Measurements from ENCODE around the gene NADSYN1.

NADSYN1 gene

DNA sequence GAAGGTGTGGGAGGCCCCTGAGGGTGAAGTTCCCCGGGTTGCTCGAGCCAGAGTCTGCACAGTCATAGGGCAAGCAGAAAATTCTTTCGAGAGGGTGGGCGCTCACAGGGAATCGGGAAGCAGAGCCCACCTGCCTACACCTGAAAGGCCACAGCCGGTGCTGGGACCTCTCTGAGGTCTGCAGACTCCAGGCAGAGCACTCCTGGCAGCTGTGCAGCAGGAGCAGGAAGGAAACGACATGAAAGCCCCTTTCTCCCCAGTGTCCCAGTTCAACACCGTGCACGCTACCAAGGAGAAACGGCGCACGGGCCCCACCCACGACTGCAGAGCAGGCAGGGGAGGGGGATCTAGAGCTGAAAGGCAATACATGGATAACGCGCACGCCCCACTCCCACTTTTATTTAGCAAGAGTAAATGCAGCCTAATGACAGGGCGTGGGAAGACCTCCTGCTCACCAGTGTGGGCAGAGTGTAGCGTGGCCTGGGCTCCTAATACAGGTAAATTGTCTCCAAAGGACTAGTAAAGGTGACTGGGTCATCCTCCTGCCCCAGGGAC is 18.4 kb upstream of the NADSYN1 start:
- no peak for DNase-seq

DNA sequence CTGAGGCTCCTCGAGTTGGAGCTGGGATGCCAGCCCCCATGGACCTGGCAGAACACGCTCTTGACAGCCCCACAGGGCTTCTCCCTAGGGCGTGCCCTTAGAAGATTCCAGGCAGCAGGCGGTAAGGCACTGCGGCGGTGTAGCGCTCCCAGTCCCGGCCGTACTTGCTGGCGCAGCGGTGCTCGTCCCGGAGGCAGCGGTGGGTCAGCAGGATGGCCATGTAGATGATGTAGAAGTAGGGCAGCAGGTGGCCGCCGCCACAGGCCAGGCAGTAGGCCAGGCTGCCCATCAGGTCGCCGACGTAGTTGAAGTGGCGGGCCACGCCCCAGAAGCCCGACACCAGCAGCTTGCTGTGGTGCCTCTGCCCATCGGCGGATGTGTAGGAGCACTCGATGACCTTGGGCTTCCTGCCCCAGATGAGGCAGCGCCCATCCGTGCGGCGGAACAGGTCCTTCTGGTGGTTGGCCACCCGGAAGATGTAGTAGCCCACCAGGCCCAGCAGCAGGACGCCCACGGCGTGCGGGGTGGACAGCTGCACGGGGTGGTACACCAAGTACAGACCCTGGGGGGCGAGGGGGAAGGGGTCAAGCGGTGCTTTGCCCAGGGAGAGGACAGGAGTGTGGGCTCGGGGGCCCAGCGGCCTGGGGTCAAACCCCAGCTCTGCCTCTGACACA is 17.6 kb upstream of the NADSYN1 start:
- DNase-seq: no peak

DNA sequence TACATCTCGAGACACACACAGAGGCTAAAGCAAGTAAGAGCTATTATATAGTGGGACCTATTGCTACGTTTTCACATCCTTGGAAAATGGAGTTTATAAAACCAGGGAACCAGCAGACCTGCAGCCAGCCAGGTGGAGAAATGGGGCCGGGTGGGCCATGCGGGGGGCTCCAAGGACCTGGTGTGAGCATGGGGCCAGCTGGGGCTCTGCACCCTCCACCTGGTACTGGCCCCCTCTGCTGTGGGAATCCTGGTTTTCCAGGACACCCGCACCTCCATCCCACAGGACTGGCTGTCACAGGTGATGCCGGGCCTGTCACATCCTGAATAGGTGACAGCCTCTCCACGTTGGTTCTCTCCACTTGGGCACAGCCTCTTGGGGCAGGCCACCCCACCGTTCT is 16.1 kb upstream of the NADSYN1 start:
- DNase-seq: no peak

DNA sequence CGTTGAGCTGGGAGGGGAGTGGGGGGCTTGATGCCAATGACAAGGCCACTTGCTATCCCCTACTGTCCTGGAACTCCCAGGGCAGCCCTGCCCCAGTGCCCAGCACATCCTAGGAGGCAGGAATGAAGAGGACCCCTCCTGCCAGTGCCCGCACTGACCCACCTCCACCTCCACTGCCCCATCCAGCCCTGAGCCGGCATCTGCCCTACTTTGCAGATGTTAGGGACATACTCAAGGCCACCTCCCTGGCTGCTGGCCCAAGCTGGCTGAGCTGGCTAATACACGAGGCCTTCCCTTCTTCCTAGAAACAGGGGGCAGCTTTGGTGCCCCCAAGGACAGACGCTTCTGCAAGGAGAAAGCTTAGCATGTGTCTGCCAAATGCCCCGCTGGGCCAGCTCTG is 15.6 kb upstream of the NADSYN1 start:
- no peak for DNase-seq

DNA sequence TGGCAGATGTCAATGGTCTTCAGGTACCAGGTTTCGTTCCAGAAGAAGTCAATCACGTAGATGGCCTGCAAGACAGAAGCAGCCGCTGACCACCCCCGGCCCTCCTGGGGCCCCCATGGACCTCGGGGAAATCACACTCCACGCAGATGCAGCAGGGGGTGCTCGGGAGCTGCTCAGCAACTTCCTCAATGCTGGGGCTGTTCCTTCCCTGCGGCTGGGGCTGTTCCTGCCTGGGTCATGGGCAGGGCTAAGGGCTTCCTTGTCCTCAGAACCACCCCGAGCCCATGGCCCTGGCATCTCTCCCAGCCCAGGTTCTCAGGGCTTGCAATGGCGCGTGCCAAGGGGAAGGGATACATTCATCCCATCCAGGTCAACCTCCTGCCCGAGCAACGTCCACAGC is 15.1 kb upstream of the NADSYN1 start:
- DNase-seq: no peak

DNA sequence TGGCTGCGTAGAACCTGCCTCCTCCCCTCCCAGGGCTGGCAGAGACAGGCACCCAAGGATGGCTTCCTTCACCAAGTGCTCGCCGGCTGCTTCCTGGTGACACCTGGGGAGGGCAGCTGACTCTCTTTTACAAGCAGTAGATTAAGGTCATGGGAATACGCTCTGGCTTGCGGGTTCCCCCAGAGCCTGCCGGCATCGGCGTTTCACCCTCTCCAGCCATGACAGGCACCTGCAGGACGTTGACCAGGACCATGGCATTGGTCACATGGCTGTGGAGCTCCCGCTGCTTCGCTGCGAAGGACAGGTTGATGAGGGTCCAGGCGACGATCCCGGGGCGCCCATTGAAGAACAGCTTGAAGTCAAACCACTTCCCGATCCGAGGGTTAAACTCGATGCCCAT is 14.4 kb upstream of the NADSYN1 start:
- no peak for DNase-seq

DNA sequence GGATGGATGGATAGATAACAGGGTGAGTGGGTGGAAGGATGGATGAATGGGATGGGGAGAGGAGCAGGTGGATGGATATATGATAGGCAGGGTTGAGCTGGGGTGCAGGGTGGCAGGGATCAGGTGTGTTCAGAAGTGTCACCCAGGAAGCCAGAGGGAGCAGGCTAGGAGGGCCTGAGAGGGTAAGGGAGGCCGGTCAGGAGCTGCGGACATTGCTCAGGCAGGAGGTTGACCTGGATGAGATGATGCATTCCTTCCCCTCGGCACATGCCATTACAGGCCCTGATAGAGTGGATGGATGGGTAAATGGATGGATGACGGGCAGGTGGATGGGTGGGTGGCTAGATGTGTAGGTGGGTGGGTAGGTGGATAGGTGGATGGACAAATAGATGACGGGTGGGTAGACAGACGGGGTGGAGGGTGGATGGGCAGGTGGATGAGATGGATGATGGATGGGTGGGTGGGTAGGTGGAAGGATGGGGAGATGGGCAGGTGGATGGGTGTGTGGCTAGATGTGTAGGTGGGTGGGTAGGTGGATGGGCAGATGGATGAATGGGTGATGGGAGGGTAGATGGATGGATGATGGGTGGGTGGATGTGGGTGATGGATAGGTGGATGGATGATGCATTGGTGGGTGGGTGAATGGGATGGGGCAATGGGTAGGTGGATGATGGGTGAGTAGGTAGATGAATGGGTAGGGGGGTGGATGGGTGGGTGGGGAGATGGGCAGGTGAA is 12.8 kb upstream of the NADSYN1 start:
- no peak for DNase-seq

DNA sequence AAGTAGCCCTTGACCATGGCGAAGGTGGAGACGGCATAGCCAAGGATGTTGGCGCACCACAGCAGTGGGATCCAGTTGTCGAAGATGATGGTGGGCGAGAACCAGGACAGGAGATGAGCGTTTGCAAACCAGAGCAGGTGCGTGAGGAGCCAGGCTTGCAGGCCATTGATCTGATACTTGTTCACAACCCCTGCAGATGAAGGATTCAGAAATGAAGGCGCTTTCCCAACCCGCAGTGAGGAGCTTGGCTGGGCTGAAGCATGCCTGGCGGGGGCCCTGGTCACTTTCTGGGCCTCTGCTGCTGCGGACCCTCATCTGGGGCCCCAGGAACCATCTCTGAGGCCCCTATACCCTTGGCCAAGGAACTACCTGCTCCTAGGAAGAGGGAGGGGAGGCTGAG is 11.8 kb upstream of the NADSYN1 start:
- DNase-seq: no peak

DNA sequence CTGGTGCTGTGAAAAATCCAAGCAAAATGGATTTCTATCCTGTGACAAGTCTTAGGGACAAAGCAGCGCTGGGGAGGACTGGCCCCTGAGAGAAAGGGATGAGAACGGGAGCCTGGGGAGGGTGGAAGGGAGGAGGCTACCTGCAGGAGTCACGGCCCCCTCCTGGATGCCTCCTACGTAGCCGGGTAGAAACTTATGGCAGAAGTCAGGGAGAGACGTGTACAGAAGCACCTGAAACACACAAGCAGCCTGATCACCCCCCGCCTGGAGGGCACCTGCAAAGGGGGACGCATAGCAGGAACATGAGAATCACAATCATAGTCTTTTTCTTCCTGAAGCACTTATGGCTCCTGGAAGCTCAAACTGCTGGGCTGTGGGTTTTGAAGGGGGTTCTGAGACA is 10.9 kb upstream of the NADSYN1 start:
- no peak for DNase-seq

DNA sequence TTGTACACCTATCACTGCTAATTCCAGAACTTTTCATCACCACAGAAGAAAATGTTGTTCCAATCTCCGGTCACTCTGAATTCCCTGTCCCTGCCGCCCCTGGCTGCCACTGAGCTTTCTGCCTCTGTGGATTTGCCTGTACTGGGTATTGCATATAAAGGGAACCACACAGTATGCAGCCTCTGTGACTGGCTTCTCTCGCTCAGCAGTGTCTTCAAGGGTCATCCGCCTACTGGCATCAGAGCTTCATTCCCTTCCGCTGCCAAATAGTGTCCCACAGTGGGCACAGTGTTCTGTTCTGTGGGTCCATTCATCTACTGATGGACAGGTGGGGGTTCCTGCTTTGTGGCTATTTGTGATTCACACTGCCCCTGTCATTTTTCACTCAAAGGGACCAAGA is 10.1 kb upstream of the NADSYN1 start:
- no peak for DNase-seq

DNA sequence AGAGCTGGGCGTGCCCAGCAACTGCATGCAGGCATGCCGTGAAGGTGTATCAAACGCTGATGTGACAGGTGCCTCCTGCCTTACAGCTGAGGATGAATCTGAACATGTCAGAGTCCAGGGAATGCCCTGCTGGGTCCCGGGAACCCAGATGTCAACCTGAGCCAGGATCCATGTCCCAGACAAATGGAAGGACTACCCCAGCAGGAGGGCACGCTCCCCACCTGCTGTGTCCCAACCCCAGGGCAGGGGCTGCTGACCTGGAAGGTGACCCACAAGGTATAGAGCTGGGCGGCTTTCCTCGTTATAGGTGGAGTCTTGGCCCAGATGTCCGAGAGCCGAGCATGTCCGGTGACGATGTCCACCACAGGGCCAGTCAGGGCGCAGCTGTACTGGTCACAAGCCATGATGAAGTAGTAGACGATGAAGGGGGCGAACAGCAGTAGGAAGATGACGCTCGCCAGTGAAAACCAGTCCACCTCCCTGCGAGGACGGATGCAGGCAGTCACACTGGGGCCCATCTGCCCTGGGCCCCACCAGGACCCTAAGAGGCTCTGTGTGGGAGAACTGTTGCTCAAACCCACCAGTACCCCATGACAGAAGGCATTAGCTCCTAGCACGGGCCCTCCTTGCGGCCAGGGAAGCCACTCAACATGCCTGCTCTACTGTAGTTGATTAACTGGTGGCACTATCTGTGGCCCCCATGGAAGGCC is 9.1 kb upstream of the NADSYN1 start:
- DNase-seq: no peak

DNA sequence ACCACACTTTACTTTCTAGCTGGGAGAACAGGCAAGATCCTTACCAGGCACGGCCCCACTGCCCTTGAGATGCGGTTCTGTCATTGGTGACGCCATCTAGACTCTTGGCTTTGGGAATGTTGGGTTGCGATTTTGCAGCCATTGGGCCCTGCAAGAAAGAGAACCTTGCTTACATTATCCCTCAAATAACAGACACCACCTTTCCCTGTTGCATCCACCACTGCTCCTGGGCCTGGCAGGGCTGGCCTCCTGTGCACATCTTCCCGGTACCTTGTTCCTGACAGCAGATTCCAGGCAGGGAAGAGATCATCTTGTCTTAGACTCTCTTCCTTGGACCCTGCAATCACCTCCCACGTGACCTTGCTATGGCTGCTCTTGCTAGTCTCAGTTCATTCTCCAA is 8.2 kb upstream of the NADSYN1 start:
- no peak for DNase-seq

DNA sequence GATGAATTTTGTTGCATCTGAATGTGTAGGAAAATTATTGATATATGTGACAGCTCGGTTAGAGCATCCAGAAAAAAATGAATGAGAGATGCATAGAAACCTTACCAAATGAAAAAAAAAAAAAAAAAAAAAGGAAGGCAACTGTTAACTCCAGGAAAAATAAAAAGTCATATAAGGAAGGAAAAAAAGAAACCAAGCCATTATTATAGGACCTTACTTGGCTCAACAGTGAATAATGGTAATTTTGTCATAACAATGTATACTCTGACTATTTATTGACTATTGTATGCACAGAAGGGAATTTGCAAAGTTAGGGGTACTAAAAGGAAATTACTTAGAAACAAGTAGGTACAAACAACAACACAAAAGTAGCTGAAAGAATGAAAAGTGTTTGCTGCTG is 6.9 kb upstream of the NADSYN1 start:
- DNase-seq: no peak

DNA sequence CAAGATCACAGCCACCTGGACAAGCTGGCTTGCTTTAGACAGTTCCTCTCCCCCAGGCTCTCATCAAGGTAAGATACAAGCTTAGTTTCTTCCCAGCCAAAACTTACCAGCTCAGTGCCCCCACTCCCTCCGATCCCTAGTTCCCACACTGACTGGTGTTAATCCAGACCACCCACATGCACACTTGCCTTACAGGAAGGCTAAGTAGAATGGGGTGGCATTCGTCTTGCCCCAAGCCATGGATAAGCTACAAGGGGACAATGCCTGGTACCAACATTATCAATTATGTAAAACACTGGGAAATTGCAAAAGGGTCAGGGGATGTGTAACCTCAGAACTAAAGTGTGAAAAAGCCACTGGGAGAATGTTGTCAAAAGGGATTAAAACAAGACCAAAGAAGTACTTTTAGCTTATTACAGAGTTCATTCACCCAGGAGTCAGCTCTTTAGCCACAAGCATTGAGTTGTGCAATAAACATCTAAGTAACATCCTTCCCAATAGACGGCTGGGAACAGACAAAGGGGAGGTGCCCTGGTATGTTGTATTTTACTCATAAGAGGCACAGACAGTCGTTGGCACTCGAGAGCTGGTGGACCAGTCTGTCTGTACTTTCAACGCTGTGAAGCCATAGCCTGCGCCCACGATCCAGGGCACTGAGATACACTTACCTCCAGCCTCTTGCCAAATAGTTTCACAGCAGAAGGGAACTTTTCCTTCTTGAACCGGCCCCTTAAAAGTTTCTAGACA is 5.9 kb upstream of the NADSYN1 start:
- peak; percentile 22 for DNase-seq

DNA sequence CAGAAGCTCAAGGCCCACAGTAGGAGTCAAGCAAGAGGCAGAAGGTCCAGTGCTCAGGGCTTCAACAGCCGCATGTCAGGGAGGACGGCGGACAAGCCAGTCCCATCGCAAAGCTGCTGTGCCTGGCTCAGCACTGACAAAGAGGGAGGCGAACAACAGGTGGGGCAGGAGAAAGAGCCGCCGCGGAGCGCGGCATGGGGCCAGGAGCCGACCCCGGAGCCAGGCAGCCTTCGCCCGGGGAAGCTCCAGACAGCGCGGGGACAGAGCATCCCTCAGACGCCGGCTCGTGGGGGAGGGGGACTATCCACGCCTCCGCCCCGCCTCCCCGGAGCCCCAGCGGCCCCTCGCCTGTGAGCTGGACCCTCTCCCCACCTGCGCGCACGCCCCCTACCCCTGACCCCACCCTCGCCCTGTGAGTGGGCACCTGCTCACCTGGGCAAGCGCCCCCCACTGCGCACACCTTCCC is 5.2 kb upstream of the NADSYN1 start:
- DNase-seq: no peak

DNA sequence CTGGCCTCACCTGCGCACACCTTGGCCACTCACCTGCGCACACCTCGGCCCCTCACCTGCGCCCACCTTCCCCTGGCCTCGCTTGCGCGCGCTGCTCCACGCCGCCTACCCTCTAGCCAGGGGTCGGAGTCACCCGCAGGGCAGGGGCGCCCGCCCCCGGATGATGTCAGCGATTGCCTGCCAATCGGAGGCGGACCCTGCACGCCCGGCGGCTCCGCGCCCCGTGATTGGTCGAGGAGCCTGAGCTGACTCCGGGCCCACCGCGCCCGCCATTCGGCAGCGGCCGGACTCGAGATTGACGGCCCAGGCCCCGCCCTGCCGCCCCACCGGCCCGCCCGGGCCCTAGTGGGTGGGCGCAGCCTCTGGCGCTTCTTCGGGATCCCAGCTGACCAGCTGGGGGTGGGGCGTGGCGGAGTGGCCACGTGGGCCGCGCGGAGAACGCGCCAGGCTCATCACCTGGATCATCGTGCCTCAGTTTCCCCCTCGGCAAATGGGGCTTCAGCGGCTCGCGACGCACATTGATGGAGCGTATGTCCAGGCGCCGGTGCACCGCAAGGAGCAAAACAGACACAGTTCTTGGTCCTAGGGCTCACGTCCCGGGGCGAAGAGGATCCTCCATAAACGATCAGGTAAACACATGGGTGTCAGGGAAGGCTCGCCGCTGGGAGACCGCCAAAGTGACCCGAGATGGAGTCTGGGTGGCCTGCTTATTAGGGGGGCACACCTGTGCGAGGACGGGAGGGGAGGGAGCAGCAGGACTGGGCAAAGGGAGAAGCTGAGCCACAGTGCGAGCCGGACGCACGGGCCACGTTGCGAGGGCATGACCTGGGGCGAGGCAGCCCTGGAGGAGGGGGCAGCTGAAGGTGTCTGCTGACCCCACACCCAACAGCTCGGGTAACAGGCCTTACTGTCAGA is 4.5 kb upstream of the NADSYN1 start, which contains the start of gene DHCR7:
Gene DHCR7, minus strand, starts transcription at position 137 of the 915 bp plus-strand sequence. CDS start 3,441 bp downstream, outside the sequence.
- DNase-seq: peak; percentile 92

DNA sequence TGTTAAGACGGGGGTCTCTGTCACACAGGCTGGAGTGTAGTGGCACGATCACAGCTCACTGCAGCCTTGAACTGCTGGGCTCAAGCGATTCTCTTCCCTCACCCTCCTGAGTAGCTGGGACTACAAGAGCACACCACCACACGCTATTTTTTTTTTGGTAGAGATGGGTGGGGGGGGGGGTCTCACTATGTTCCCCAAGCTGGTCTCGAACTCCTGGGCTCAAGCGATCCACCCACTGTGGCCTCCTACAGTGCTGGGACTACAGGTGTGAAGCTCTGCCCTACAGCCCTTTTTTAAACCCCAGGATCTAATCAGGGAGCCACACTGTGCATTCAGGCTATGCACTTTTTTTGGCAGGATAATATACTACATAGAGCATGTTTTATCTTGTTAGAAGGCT is 3.4 kb upstream of the NADSYN1 start:
- no peak for DNase-seq

DNA sequence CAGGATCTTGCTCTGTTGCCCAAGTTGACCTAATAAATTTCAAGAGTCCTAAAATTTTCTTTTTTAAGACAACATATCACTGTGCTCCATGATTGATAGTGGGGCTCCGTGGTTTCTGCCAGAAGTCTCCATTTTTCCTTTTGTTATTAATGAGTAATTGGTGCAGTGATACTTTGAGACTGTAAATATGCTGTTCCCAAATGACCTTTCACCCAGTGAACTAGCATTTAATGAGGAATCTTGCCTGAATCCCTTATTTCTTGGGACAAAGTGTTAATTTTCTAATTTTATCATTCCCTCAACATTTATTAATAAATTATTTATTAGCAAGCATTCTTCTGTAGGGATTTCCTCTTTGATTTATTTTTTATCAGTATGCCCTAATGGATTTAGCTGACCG is 2.5 kb upstream of the NADSYN1 start:
- DNase-seq: no peak

DNA sequence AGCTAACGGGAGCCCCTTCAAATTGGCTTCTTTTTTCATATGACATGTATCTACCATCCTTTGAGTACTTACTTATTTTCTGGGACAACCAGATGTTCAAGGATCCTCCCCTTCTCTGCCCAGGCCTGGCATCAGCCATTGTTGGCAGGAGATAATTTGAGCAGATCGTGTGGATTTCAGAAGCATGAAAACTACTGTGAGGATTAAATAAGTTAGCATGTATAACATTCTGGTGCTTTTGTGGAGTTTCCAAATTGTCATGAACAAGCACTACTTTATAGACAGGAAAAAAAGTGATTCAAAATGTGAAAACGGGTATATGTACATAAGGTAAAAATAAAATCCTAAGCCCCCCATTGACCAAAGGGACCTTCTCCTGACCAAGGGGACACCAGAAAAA is 2.1 kb upstream of the NADSYN1 start:
- no peak for DNase-seq

DNA sequence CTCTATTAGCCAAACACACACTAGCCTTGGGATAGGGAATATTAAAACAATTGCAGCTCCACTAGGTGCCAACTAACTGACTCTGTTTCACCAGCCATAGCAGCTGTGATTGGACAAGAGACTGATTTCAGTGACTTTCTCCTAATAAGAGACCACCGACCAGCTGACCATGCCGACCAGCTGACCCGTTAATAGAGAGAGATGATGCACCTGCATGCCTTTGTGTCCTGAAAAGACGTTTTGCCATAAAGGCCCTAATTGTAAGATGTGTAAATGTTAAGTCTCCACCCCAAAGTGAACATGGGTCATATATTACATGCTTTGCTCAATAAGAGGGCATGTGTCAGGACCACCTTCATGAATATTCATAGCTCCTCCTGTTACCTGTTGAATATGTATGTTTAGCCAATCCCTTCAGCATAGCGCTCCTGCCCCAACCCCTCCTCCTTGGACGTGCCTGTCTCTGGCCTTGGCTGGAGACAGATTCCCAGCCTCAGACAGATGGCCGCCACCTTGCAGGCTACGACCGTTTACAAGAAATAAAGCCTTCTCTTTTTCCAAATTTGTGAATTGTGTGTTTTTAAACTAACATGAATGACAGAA is 1.3 kb upstream of the NADSYN1 start:
- no peak for DNase-seq

All from fibroblast of skin of right quadriceps (primary cell).